Stimulated activated CD4-positive, alpha-beta T cell treated with anti-CD3 and anti-CD28 coated beads, Interleukin-15, amount 100 ng/mL, for 48 hours (primary cell): ENCODE data around the gene RIPK4.
A peak's percentile ranks its signal among the peaks of the same experiment; 100 is the strongest.

Source experiments
- DNase-seq, 2 donors: peaks; one replicate each; pipeline ENCODE4 v3.0.0-alpha.2; 2020; ENCODE audit warnings: low read depth in 2 of 2

Gene RIPK4

DNA sequence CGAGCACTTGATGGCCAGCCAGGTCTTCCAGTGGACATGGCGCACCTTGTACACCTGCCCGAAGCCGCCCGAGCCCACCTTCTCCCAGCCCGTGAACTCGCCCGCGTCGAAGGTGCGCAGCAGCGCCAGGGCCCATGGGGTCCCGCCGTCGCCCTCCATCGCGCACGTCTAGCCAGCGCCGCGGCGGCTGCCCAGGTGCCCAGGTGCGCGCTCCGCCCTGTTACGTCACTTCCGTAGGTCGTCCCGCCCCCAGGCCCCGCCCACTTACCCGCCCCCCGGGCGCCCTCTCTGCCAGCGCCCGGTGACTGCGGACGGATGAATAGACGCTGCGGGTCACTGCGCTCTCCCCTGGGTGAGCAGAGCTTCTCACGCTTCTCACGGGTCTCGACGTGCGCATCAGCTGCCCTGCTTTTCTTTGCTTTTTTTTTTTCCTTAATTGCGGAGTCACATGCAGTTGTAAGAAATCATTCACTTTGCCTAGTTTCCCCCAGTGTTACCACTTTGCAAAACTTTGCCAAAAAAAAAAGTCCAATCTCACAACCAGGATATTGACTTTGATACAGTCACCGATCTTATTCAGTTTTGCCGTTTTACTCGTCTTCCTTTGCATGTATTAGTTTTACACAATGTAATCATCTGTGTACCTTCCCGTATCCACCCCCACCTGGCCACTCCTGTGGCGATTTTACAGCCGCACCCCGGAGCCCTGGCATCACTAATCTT, at the start of gene RIPK4:
TSS of gene RIPK4 (minus strand) at position 170 of the 723 bp plus-strand sequence. CDS start at position 159, 11 bp downstream.
- DNase-seq: peak; percentile 38 to 59

DNA sequence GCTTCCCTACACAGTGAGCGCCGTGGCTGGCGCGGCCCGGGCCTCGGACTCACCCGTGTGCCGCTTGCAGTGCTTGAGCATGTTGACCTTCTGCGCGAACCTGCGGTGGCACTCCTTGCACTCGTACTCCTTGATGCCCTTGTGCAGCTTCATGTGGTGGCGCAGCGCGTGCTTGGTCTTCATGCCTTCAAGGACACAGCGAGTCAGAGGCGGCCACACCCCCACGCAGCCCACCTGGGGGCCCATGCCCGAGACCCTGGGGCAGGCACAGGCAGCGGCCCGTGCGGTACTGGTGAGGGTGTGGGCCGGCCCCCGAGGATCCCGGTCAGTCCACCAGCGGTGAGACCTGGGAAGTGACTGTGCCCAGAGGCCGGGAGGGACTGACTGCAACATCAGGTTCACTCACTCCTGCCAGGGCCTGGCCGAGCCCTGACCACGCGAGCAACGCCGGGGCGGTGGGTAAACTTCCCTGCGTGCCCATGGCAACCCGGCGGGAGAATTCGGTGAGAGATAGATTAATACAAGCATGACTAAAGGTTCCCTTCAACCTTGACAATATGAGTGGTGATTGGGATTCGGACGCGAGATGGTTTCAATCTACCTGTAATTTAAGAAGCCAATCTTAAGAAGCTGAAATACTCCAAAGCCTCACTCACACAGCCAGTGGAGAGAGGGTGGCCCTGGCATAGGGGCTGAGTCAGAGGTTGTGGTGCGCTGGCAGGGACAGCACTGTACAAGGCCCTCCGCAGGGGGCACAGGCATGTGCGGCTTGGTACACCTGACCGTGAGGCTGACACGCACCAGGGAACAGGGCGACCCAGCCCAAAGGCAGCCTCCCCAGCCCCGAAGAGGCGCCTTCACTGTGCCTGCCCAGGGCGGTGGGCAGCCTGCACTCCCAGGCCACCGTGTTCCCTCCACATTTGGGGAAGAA, 49.1 kb upstream of the RIPK4 start:
- DNase-seq: no peak

DNA sequence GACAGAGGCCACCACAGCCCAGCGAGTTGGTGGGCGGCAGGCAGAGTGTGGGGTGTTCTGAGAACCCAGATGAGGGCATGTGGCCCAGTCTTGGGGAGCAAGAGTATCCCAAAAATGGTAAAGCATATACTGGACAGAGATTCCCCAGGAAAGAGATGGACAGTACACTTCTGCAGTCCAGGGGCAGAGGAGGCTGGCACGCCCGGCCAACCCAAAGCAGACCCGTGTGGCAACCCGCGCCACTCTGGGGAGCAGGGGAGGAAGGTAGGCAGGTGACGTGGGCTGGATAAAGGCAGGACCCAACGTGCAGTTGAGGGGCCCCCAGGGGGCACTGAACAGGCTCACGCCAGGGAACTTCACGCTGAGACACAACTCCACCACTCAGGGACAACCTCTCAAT, 46.4 kb upstream of the RIPK4 start:
- DNase-seq: no peak

DNA sequence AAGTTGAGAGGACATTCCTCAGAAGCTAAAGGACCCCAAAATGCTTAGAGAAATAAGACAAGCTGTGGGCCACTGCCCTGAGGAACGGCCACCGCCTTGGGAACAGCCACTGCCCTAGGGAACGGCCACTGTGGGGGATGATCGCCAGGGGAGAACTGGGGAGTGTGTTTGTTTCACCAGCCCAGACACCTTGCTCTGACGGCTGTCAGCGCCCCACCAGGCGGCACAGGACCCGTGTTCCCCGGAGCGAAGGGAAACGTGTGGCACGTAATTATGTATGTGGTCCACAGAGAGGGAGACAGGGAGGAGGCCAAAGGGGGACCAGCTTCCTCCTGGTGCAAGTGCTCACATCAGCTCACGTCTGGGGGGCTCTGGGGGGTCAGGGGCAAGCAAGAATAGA, 45.8 kb upstream of the RIPK4 start:
- no peak for DNase-seq

DNA sequence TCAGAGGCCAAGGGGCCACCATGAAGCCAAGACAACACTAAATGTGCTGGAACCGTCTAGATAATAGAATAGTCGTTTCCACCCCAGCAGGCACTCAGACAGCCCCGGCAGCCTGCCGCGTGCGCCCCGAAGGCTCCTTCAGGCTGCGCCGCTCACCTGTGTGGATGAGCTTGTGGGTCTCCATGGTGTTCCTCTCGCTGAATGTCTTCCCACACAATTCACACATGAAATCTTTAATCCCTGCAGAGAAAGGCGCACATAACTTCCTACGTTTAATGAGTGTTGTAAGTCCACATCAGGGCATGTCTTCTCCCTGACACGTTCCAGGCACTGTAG, 43.7 kb upstream of the RIPK4 start:
- no peak for DNase-seq

DNA sequence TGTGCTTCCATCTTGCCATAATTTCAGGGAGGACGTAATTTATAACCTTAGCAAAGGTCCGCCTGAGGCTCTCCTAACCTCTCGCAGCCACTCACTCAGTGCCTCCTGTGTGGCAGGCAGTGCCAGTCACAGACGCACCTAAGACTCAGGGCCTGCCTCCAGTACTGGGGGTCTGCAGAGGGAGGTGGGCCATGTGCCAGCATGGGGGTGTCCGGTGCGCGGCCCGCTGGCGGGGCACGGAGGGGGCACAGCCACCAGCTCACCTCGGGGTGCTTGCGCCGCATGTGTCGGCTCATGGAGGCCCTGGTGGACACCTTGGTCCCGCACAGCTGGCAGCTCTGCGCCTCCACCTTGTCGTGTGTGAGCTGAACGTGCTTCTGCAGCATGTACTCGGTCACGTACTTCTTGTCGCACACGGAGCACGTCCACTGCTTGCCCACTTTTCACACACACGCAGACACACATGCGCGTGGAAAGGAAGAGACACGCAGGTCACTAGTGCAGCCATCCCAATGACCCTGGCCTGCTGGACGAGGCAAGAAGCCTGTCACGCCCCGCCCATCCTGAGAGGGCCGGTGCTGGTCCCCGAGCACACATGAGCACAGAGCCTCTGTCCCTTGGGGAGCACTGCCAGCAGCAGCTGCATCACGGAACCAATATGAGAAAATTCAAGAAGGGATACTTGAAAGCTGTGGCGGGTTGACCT, 43.2 kb upstream of the RIPK4 start:
- DNase-seq: no peak

DNA sequence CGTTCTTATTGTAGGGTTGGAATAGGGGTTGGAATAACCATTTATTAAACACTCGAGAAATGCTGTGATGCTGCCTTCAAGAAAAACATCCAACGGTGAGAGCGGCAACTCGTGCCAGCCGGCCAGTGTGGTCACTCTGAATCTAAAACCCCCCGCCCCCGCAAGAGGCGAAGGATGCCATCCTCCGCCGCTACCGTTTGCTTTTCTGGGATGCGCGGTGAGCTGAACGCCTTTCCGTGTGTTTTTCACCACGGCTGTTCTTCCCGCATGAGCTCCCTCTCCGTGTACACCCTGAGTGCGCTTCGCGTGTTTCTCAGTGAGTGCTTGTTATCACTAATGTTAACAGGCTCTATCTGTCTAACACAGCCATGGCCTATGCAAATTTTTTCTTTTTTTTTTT, 42.0 kb upstream of the RIPK4 start:
- DNase-seq: no peak

DNA sequence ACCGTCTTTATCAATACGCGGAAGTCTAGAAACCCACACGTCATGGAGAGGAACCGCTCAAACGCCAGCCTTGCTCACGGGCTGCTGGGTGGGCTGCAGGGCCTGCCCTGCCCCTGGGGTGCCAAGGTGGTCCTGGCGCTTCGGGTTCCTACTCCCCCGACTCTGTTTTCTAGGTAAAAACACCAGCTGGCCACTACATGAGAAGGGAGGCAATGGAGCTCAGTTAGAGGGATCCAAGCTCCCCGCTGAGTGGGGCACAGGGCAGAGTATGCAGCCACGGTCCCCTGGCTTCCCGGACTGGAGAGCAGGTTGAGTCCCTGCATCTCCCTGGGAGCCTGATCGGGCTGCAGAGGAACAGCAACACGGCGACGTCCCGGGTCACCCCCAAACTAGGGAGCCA, 41.2 kb upstream of the RIPK4 start:
- DNase-seq: no peak

DNA sequence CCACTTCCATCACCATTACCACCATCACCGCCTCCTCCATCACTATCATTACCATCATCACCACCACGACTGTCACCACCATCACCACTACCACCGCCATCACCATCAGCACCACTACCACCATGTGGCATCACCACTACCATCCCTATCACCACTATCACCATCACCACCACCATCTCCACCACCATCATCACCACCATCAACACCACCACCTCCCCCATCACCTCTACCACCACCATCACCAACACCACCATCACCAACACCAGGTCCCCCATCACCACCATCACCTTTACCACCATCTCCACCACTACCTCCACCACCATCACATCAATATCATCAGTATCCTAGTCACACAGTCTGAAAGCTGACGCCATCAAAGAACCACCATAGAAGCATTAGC, 39.9 kb upstream of the RIPK4 start:
- DNase-seq: no peak

DNA sequence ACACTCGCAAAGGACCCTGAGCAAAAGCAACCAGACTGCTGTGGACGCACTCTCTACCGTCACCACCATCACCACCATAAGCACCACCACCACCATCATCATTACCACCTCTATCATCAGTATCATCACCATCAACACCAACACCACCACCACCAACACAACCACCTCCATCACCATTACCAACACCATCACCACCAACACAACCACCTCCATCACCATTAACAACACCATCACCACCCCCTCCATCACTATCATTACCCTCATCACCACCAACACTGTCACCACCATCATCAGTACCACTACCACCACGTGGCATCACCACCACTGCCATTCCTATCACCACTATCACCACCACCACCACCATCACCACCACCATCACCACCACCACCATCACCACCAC, 38.8 kb upstream of the RIPK4 start:
- no peak for DNase-seq

DNA sequence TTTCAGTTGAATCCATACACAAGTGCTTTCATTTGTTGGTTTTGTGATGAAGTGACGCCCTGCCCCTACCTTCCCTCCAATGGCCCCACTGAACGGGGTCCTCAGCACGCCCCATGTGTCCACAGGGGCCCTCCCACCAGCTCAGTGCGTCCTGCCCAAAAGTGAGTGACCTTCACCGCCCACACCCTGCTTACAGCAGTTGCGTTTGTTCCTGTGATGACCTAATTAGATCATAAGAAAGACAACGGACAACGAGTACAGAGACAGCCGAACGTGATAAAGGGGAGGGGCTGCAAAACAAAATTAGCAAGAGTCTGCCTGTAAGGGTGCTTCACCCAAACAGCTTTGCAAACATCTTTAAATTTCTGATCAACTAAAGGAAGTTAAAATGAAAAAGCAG, 38.2 kb upstream of the RIPK4 start:
- no peak for DNase-seq

DNA sequence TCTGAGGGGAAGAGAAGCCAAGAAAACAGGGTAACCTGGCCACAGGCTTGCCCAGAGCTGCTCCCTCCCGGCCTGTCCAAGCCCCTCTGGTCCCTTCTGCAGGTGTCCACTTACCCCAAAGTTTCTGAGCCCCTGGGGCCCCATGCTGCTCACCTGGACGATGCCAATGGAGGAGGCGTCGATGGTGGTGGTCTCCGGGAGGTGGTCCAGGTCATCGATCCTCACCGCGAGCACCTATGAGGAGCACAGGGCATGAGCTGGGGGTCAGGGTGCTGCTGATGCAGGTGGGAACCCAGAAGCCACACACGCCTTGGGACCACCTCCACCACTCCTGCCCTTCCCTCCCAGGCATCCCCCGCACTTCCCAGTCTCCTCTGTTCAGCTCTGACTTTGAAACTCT, 37.5 kb upstream of the RIPK4 start:
- no peak for DNase-seq

DNA sequence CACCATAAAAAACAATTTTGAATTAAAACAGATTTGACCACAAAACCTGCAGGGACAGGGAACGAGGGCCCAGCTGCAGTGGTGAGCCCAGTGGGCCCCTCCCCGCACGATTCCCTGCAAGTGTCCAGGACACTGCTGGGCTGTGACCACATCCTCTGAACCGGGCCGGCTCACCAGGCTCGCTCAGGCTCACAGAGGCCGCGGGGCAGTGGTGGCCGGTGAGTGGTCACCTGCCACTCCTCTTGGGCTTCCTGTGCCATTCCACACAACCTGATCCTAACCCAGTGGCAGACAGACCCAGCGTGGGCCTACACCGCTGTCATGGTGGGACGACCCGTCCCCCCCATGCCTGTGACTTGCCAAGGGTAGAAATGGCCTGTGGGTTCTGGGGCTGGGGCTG, 36.5 kb upstream of the RIPK4 start:
- DNase-seq: no peak

DNA sequence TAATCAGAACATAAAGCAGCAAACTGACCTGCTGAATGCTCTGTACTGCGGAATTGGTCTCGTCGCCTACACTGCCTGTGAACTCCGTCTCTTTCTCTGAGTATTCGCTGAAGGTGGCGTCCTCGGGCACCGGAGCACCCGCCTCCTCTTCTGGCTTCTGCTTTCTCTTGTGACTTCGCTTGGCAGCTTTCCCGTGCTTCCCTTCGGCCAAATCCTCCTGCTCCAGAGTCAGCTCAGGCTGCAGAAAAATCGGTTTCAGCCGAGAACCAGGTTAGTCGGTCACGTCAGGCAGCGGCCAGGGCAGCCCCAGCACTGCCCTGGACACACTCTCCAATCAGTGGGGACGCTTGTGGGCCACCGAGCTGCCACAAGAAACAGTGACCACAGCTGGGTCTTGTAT, 35.8 kb upstream of the RIPK4 start:
- no peak for DNase-seq

DNA sequence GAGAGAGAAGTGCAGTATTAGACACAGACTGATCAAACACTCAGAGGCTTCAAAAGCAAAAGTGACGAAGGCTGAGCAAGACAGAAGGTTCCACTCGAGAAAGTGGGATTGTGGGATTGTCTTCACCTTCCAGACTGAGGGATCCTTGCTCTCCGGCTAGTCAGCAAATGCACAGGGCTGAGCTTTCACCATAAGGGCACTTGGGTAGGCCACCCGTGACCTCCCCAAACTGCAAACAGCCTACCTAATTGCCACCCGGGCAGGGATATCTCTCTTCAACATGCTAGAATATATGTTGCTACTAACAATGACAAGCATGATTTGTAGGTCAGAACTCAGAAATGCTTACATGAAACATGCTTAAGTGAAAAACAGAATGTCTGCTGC, 35.3 kb upstream of the RIPK4 start:
- no peak for DNase-seq

DNA sequence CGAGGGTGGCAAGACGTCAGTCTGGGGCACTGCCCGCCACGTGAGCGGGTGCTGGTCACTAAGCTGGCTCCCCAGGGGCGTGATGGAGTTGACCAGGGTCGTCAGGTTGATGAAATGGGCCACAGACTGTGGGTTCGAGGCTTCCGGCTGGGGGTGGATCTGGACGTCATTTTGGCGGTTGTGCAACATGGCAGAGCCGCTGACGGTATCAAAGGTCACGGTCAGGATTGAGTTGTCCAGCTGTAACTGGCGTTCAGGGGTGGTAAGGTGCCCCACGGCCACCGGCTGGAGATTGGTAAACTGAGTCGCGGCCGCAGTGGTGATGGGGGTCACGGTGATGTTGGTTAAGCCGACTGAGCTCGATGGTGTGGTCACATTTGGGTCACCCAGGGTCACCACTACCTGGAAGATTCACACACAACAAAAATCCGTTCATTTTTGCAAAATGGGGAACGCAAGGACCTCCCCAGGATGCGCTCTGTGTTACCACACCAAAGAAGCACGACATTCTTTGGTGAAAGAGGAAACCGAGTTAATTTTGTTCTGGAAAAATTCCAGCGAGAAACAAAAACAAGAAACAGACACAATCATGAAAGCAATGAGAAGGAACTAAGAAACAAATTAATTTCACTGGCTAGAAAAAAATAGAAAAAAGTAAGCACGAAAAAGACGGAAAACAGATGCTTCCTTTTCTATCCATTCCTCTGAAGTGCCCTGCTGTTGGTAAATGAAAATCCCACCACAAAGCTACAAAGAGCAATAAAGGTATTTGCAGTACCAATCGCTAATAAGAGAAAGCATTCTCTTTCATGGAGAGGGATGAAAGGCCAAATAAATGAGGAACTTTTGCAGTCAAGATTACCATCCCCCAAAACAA, 34.7 kb upstream of the RIPK4 start:
- DNase-seq: no peak

DNA sequence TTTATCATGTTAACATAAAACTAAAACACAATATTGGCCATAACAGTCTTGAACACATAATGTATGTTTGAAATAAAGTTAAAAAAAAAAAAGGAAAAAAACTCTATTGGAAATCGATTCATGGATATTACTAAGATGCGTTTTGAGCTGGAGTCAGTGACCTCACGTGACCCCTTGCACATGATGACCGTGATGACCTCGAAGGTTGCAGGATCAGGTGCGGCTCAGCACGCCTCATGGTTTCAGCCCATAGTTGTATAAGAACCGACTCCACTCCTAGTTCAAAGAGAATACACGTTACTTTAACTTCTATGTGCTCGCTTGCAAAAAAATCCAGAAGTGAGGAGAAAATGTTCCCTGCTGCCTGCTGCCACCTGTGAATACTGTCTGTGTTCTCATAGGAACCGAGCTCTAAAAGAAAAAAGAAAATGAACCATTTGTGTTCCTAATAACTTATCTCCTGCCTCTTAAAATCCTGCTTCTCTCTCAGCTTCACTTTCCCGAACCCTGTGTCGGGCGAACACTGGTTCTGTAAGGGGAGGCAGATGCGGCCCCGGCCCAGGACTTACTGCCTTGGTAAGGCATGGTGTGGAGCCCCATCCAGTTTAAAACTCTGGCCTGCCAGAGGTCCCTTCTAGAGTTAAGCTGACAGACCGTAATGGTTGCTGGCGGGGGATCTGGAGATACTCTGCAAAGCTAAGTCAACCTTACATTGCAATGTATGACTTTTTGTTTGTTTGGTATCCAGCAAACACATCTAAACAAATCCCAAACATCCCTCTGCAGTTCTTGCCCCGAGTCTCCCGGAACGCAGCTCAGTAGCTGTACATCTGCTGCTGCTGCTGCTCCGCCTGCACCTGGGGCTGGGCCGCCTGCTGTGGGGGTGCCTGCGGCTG, 33.8 kb upstream of the RIPK4 start:
- no peak for DNase-seq

DNA sequence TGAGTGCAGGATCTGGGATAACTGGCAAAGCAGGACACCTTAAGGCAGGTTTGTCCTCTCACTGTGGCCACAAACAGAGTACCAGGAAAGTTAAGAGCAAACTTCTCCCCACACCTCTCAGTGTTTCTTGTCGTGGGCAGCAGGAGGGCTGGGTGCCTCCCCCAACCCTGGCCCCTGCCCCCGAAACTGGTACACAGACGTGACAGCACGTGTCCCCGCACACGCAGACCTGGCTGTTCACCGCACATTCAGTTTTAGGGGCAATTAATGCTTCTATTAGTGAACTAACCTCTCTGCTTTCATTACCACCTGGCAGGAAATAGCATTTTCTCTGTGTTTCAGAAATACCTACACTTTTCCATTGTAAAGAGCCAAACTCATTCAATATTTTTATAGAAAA, 32.9 kb upstream of the RIPK4 start:
- DNase-seq: no peak

DNA sequence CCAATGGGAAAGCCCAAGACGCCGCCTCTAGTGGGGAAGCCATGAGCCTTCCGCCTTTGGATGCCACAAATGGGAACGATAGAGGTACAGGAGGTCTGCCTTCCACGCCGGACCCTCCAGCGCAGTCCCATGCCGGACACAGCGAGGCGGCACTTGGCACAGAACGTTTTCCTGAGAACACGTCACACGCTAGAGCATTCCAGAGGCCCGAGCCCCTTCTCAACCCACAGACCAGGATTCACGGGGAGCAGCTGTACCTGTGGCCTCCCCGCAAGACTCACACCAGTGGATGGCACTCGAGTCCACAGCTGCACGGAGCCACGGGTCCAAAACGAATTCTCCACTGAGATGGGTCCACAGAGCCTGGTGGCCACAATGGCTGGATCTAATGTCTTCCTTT, 31.5 kb upstream of the RIPK4 start:
- DNase-seq: no peak

DNA sequence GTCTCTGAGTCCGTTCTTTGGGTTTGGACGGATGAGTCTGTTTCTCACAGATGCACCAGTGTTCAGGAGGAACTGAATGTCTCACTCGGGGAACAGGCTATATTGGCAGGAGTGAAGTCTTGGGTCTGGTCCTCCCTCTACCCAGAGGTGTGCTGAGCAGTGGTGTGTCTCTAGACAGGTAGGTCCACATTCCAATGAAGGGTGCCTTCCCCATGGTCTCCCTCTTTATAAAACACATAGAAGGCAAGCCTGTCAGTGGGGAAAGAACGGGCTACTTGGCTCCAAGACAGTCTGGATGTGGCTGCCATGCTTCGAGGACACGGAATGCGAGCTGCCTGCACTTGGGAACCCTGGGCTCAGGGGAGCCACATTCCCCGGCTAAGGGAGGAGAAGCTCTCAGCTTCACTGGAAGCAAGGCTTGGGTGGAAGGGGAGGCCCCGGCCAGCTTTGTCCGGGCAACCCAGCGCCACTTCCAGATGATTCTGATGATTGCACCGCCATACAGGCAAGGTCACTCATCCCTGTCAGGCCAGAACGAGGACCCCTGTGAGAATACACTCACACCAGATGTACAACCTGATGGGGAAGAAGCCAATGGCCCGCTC, 29.7 kb upstream of the RIPK4 start:
- DNase-seq: no peak
